ENCODE results near the gene TIAM1.

TIAM1 gene

GRCh38 chr21:31284797-31285397, 59.2 kb downstream of the TIAM1 start:
- no peak for DNase-seq

GRCh38 chr21:31283025-31283424, 61.0 kb downstream of the TIAM1 start:
- DNase-seq = no peak

DNA sequence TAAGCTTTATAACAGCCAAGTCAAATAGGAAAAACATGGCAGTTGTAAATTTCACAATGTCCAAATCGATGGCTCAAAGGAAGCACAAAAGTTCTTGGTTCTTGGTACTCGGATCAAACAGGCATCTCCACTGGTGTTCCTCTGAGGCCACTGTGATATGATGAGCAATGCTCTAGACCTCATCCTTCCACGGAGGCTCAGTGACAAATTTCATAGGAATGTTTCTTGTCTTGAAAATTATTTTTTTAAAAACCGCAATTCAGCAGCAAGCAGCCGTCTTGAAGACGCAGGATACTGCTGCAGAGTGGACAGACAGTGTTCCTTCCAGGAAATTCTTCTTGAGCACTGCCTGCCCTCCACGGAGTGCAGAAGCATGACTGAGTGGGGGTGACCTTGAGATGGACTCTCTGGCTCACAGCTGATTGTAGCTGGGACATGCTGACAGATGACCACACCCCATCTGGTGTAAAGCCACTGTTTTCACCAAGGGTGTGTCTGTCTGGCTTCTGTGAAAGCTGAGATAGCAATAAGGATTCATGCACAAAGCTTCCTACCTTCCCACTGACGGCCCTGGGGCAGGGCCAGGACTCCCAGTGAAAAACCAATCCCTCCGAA, 61.9 kb downstream of the TIAM1 start:
- no peak for DNase-seq

DNA sequence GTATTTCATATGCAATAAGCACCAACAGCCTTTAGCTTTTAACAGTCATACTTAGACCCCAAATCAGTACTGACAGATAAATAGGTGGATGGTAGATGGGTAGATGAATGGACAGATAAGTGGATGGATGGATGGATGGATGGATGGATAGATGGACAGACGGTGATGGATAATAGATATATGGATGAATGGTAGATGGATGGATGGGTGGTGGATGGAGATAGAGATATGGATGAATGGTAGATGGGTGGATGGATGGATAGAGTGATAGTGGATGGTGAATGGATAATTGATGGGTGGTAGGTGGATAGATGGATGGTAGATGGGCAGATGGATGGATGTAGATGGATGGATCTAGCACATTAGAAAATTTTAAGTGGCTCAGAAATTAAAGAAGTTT, 62.5 kb downstream of the TIAM1 start:
- DNase-seq = no peak

GRCh38 chr21:31279986-31280385, 64.1 kb downstream of the TIAM1 start:
- DNase-seq = no peak

- DNase-seq = no peak
Measured at GRCh38 chr21:31279214-31279613, 64.8 kb downstream of the TIAM1 start.

DNA sequence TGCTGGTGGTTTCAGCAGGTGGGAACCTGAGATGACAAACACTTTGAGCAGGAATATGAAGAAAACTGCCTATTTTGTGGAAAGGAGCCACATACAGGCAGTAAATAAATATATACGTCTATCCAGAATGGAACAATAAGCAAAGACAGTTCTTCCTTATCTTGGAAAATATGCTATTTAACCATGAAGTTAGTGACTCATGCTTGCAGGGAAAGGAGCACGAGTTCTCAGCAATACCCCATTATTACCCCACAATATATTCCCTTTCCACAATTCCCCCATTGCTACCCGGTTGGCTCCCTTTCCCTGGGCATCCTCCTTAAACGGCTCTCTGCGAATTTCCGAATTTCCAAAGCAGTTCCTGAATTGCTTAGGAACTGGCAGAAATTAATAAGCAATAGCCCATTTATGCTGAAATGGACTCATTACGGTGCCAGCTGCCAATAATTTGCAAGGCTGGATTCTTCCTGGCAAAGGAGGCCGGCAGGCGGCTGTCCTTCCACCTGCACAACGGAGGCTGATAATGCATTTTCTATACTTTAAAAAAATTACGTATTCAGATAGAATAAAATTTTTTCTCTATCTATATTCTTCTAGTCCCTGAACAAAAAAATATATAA, 65.4 kb downstream of the TIAM1 start:
- no peak for DNase-seq

DNA sequence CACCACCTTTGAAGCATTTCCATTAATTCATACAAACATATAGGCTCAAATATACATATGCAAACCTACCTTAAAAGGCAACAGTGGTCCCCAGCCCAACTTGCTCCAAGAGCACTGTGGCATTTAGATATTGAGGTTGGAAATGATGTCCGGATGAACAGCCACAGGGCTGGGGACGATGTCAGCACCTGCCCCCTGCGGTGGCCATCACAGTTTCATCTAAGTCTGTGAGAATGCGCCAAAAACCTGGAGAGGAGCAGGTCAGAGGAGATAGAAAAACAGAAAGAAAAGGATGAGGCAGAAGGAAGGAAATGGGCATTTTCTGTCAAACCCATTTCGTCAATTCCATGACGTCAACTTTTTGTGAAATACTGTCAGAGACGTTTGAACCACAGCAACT, 67.4 kb downstream of the TIAM1 start:
- no peak for DNase-seq

GRCh38 chr21:31275901-31276300, 68.2 kb downstream of the TIAM1 start:
- no peak for DNase-seq

DNA sequence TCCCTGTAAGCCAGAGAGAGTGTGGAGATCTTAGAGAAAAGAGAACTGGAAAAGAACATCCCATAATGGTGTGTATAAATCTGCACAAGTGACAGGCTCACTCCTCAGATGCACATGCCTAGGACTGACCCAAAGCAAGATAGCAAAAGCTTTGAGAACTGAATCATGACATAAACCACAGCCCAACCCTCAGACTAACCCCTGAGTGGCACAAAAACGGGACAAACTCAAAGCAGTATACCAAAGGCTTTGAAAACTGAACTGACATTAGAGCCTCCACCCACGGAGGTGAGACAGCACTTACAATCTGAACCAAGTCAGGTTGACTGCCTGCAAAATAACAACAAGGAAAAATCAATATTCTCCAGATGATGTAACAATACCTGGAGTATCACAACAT, 70.8 kb downstream of the TIAM1 start:
- no peak for DNase-seq

- no peak for DNase-seq
Measured at GRCh38 chr21:31268090-31268489, 76.0 kb downstream of the TIAM1 start.

GRCh38 chr21:31267644-31268043, 76.4 kb downstream of the TIAM1 start:
- no peak for DNase-seq

DNA sequence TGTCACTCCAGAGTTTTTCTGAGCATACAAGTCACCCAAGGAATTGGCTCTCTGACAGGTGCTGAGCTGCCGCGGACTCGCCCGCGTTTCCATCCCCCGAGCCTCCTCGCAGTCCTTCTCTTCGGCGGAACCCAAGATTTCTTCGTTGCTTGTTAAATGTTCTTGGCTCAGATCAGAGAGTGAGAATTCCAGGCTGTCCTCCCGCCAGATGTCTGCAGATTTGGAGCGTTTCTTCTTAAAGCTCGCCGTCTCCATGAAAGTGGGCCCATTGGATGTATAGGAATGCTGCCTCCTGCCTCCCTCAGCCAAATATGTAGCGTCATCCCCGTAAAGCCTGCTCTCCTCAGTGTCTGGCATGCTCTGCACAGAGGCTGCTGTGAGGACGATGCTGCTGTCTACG, 77.8 kb downstream of the TIAM1 start:
- no peak for DNase-seq

DNA sequence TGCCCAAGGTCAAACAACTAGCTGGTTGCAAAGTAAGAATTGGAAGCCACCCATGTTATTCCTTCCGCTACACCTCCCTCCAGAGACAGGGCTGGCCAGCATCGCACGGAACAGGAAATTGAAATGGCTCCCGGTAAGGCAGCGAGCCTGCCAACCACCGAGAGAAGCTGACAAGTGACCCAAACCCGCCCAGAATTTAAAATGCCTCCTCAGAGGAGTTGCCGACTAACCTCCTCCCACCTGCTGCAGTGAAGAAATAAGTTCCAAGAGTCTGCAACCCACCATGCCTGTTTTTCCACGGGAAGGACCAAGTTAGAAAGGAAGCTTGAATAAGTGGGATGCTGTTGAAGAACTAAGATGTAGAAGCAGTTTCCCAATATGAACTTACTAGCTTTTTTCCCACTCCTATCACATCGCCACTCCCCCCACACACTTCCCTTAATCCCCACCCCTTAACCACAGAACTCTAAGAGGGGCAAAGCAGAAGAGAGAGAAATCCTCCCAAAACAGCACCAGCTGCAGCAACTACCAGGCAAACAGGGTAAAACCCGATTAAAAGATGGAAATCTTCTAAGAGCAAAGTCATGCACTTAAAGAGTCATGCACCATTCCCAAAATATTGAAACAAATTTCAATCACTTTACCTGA, 78.6 kb downstream of the TIAM1 start:
- DNase-seq = no peak

DNA sequence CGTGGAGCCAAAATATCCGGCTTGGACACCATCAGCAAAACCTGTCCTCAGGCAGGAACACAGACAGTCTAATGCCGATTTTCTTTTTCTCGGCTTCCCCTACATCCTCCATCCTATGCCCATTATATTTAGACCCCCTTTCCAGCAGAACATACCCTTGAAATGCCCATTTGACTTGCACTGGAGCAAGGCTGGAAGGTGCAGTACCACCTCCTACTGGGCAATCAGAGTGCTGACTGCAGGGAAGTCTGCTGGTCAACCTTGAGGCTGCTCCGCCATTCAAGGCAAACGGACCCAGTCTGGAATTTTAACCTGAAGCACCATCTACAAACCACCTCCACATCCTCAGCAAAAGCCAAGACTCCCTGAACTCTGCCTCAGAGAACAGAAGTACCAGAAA, 79.5 kb downstream of the TIAM1 start:
- DNase-seq = no peak

DNA sequence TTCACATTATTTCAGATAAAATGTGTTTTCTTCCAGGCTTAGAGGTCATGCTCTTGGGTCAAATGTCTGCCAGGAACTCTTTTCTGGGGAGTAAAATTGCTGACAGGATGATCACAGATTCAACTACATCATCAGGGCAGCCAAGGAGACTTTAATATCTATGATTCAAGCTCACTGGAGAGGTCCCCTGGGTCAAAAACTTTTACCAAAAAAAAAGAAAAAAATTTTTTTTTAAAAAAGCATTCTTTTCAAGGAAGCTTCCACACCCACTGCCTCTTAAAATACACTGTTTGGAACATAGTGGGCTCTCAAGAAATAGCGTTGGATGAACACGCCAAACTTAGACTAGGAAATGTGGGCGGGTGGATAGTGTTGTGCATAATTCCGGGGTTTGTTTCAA, 81.3 kb downstream of the TIAM1 start:
- no peak for DNase-seq

GRCh38 chr21:31261759-31262158, 82.3 kb downstream of the TIAM1 start:
- DNase-seq = no peak

- no peak for DNase-seq
Measured at GRCh38 chr21:31260790-31261189, 83.3 kb downstream of the TIAM1 start.

- DNase-seq = no peak
Measured at GRCh38 chr21:31258073-31258472, 86.0 kb downstream of the TIAM1 start.

- no peak for DNase-seq
Measured at GRCh38 chr21:31257265-31257664, 86.8 kb downstream of the TIAM1 start.

- DNase-seq = no peak
Measured at GRCh38 chr21:31255896-31256295, 88.2 kb downstream of the TIAM1 start.

GRCh38 chr21:31255036-31255435, 89.0 kb downstream of the TIAM1 start:
- no peak for DNase-seq

GRCh38 chr21:31254131-31254530, 89.9 kb downstream of the TIAM1 start:
- no peak for DNase-seq

- no peak for DNase-seq
Measured at GRCh38 chr21:31253684-31254083, 90.4 kb downstream of the TIAM1 start.
